GM20431 (cell line): ENCODE results near the gene DBN1.

Experiments used
- in situ Hi-C: fragments of 300-500 bp; cut with MseI, MboI; formaldehyde crosslinking; loops from one replicate; pipeline ENCODE4 v1.15.0; 2020; ENCODE audit warnings: low sequenced_read_pairs; ENCODE audit not compliant: unreplicated experiment

The DBN1 gene

GRCh38 chr5:177507165-177507564 lies 33.7 kb upstream of the DBN1 start:
- in situ Hi-C loops, result no loop called here

- in situ Hi-C loops, result no loop called here
These were observed 31.6 kb upstream of the DBN1 start for GRCh38 chr5:177505075-177505474.

- in situ Hi-C loops, result no loop called here
These were observed 30.9 kb upstream of the DBN1 start for GRCh38 chr5:177504086-177505056.

GRCh38 chr5:177503351-177504085 lies 30.1 kb upstream of the DBN1 start:
- in situ Hi-C loops, result no loop called here

- in situ Hi-C loops, result no loop called here
These were observed 29.5 kb upstream of the DBN1 start for GRCh38 chr5:177502886-177503285.

GRCh38 chr5:177501874-177502678 lies 28.6 kb upstream of the DBN1 start:
- in situ Hi-C loops, result no loop called here

GRCh38 chr5:177500685-177501522 lies 27.5 kb upstream of the DBN1 start:
- in situ Hi-C loops, result no loop called here

- in situ Hi-C loops, result no loop called here
These were observed 26.4 kb upstream of the DBN1 start for GRCh38 chr5:177499842-177500241.

- in situ Hi-C loops, result no loop called here
These were observed 24.8 kb upstream of the DBN1 start for GRCh38 chr5:177498013-177498787.

- in situ Hi-C loops, result no loop called here
These were observed 24.0 kb upstream of the DBN1 start, which contains the start of gene PDLIM7 for GRCh38 chr5:177497292-177498012. Gene PDLIM7, minus strand, starts transcription at chr5:177497604. Its CDS starts 1,092 bp downstream, at chr5:177496512.

- in situ Hi-C loops, result no loop called here
These were observed 23.4 kb upstream of the DBN1 start for GRCh38 chr5:177496727-177497291.

- in situ Hi-C loops, result no loop called here
These were observed 22.8 kb upstream of the DBN1 start for GRCh38 chr5:177496070-177496726.

GRCh38 chr5:177495243-177496060 lies 22.0 kb upstream of the DBN1 start:
- in situ Hi-C loops, result no loop called here

- in situ Hi-C loops, result no loop called here
These were observed 21.1 kb upstream of the DBN1 start for GRCh38 chr5:177494346-177495195.

- in situ Hi-C loops, result no loop called here
These were observed 20.4 kb upstream of the DBN1 start for GRCh38 chr5:177493795-177494345.
